Head of caudate nucleus (tissue), 42 donors: ENCODE data around the gene CRYBG2.
"Not testable (repeated sequence)": the region's sequence is repeated elsewhere in the genome, so short reads cannot be mapped to it uniquely, and the experiment has no call there.

Experiments
- DNase-seq, 42 donors: peaks; one replicate each; pipeline versions ENCODE4 v3.0.0 to v3.0.0-alpha.2; 2020 to 2021; ENCODE audit warnings: mixed read lengths in 7 of 42
- intact Hi-C: fragments of 100-400 bp; cut with DNase I; formaldehyde crosslinking; loops from one replicate; pipeline ENCODE4 v1.15.0; 2022

CRYBG2 gene

GRCh38 chr1:26351590-26352337 is 2.2 kb downstream of the CRYBG2 start:
- intact Hi-C loops, result no loop called here
- DNase-seq, result no peak

GRCh38 chr1:26350701-26351589 is 3.0 kb downstream of the CRYBG2 start:
- DNase-seq, result no peak
- intact Hi-C loops, result no loop called here

- no peak for DNase-seq
- intact Hi-C loops, result no loop called here
Observed at GRCh38 chr1:26350343-26350700, 3.6 kb downstream of the CRYBG2 start.

DNA sequence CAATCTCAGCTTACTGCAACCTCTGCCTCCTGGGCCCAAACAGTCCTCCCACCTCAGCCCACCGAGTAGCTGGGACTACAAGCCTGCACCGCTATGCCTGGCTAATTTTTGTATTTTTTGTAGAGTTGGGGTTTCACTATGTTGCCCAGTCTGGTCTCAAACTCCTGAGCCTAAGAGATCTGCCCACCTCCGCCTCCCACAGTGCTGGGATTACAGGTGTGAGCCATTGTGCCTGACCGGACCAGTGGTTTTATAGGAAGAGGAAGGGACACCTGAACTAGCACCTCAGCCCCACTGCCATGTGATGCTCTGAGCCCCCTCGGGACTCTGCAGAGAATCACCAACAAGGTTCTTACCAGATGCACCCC is 4.1 kb downstream of the CRYBG2 start:
- DNase-seq, result no peak
- intact Hi-C loops, result no loop called here

DNA sequence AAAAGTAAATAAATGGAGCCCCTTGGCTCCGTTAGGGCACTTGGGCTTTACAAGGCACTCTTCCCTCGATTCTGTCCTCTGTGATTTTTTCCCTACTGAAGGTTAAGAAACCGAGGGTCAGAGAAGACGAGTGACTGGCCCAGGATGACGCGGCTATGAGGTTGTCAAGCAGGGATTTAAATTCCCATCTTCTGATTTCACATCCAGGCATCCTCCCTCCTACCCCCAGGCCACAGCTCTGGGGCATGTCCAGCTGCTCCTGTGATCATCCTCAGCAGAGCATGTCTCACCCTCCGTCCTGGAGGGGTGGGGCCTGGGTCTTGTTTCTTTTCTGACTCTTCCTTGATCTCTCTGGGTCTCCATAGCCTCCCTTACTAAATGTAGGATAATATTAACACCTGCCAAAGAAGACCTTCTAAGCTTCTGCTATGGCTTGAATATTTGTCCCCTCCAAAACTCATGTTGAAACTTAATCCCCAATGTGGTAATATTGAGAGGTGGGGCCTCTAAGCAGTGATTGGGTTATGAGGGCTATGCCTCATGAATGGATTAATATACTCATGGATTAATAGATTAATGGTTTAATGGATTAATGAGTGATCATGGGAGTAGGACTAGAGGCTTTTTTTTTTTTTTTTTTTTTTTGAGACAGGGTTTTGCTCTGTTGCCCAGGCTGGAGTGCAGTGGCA is 4.6 kb downstream of the CRYBG2 start:
- DNase-seq, result no peak
- intact Hi-C loops, result no loop called here

DNA sequence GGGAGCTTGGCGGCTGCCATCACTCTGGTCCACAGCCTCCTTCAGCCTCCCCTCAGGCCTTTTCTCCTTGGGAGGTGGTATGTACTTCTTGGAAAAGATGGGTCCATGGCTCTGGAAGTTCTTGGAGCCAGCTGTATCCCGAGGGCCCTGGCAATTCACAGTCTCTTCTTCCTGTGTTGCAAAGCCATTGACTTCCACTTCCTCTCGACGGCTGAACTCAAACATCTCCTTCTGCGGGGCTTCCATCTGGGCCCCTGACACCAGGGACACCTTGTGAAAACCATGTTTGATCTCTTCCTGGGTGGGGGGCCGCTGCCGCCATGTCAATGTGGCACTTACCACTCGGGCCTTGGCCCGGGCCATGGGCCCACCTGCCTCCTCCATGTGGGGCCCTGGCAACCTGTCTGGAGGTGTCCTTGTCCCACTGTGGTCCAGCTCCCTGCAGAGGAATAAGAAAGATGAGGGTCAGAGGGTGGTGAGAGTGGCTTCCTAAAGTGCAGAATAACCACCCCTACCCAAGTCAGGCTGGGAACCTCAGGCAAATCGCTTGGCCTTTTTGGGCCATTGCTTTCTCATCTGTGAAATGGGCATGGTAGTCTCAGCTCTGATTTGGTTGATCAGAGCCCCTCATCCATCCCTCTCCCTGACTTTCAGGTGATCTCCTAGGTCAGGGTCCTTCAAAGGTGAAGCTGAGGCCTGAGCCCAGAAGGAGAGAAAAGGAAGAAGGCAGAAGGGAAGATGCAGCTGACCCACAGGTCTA is 7.5 kb downstream of the CRYBG2 start:
- intact Hi-C loops, result no loop called here
- DNase-seq, result no peak

DNA sequence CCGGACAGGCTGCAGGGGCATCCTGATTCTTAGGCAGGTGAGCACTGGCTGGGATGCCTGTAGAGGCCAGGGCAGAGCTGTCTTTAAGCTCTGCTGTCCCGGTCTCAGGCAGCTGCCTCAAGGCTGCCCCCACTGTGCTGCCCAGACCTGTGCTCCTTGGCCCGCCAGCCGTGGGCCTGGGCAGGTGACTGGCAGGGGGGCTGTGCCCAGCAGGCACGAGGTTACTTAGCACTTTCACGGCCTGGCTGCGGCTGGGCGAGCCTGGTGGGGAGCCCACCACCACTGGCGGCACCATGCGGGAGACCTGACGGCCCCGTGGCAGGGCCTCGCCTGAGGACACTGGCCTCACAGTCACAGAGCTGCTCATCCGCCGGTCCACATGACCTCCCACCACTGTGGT is 8.2 kb downstream of the CRYBG2 start:
- intact Hi-C loops, result no loop called here
- DNase-seq, result no peak

- DNase-seq, result no peak
- intact Hi-C loops, result no loop called here
Observed at GRCh38 chr1:26344147-26344920, 9.6 kb downstream of the CRYBG2 start.

GRCh38 chr1:26340047-26340481 is 13.9 kb downstream of the CRYBG2 start:
- intact Hi-C loops, result no loop called here
- no peak for DNase-seq

DNA sequence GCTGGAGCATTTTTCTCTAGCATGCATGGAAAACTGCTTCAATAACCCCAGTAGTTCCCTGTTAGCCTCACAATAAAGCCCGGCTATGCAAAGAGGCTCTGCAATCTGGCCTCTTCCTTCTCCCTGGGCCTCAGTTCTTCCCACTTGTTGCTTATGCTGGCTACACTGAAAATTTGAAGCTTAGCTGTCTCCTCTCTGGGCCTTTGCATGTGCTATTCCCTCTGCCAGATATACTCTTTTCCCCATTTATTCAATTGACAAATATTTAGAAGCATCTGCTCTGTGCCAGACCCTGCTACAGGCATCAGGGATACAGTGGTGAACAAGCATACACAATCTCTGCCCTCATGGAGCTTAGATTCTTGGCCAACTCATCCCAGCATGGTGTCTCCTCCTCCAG is 15.3 kb downstream of the CRYBG2 start:
- no peak for DNase-seq
- intact Hi-C loops, result no loop called here

DNA sequence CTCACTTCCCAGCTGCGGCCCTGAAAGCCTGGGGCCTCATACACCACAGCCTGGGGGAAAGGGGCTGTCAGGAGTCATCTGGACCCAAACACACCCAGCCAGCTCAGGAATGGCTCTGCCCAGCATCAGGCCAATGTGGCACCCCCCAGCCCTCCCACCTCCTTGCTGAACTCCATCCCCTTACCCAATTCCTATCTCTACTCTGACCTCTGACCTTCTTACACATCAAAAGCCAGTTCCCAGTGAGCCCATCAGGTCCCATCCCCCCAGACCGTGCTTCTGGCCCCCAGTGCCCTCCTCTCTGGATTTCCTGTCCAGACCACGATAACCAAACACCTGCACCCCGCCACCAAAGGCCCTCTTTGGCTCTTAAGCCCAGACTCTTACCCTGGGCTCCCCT is 16.3 kb downstream of the CRYBG2 start:
- intact Hi-C loops, result no loop called here
- DNase-seq, result no peak

GRCh38 chr1:26337206-26337535 is 16.8 kb downstream of the CRYBG2 start:
- DNase-seq, result no peak
- intact Hi-C loops, result no loop called here

DNA sequence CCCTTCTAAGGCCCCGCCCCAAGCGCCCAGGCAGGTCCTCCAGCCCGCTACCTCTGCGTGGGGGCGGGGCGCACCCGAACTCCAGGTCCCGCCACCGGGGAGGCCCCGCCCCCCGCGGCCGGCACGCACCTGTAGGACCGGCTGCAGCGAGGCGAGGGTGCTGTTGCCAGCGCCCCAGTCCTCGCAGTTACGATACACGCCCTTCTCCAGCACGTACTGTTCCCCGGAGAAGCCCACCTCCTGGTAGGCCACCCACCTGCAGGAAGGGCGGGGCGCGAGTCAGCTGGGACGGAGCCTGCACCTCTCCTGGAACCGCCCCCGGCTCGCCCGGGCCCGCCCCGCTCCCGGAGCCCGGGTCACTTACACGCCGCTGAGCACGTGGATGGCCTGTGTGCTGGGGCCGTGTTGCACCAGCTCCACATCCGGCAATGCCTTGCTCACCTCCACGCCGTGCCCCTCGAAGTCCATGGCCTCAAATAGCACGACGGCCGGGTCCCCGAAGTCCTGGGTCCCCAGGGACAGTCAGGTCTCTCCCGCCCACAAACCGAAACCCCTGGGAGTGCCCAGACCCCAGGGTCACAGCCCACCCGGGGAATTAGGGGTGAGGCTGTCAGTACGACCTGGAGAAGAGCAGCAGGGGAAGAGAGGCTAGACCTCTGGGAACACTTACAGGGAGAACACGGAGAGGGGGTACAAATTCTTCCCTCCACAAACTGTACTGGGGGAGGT is 17.3 kb downstream of the CRYBG2 start:
- intact Hi-C loops, result no loop called here
- DNase-seq, result peak in 41 of 42 donors; percentile 15 to 89 (median 67)

GRCh38 chr1:26335774-26336476 is 18.0 kb downstream of the CRYBG2 start:
- intact Hi-C loops, result no loop called here
- peak in 1 of 42 donors; percentile 62 for DNase-seq

GRCh38 chr1:26333312-26333711 is 20.6 kb downstream of the CRYBG2 start:
- intact Hi-C loops, DNase-seq: not testable (repeated sequence)

GRCh38 chr1:26330276-26330675 is 23.7 kb downstream of the CRYBG2 start:
- intact Hi-C loops, result no loop called here
- no peak for DNase-seq

GRCh38 chr1:26329380-26329779 is 24.6 kb downstream of the CRYBG2 start:
- intact Hi-C loops, result loop anchor here (10.0 kb wide), 1 partner anchor 225 kb away; no protein-coding TSS in a partner anchor
- DNase-seq, result not testable (repeated sequence)
